ENCODE results near the gene POLR2B.

GRCh38 chr4:56978750-56979303, at the start of gene POLR2B:
- TF ChIP-seq CTCF (conservative IDR thresholded peaks at IDR 0.05 in 1 of 2, IDR thresholded peaks at IDR 0.05 in 1 of 2; ENCODE audit: extremely low read depth in 1 of 2, insufficient read depth in 1 of 2, low read depth in 1 of 2, low read length in 2 of 2), result no peak
- no peak for TF ChIP-seq EZH2 (IDR thresholded peaks at IDR 0.05; ENCODE audit: borderline replicate concordance, low read length)
